SU-DHL-6 (cell line): ENCODE data around the gene VIPR2.
"Not testable (repeated sequence)": the region's sequence is repeated elsewhere in the genome, so short reads cannot be mapped to it uniquely, and the experiment has no call there.

Experiments
- H2AFZ ChIP-seq: fragments of 200-600 bp; sonication (generic); 2 replicates; pipeline ENCODE4 v1.6.1; 2014; ENCODE audit warnings: low read depth, mild to moderate bottlenecking, moderate library complexity, mixed read lengths, antibody characterized with exemption, low read length; ENCODE audit not compliant: severe bottlenecking
- H3F3A ChIP-seq: fragments of 200-600 bp; shearing (Covaris generic); 2 replicates; pipeline ENCODE4 v1.6.0; 2016; ENCODE audit warnings: antibody characterized with exemption, mild to moderate bottlenecking; ENCODE audit not compliant: insufficient read depth
- H3K27ac ChIP-seq: fragments of 200-600 bp; sonication (generic); 2 replicates; pipeline ENCODE4 v1.5.1; 2016; ENCODE audit warnings: low read depth, mild to moderate bottlenecking, low read length, moderate library complexity, mixed read lengths
- H3K27me3 ChIP-seq: fragments of 200-600 bp; sonication (generic), shearing (Covaris generic); 2 replicates; pipeline ENCODE4 v1.6.0; 2014; ENCODE audit warnings: mild to moderate bottlenecking, low read length
- H3K36me3 ChIP-seq: fragments of 200-600 bp; sonication (generic); 2 replicates; pipeline ENCODE4 v1.6.1; 2014; ENCODE audit warnings: mild to moderate bottlenecking, low read length, mixed read lengths
- H3K4me2 ChIP-seq: fragments of 300-600, 200-600 bp; shearing (Covaris generic), sonication (generic); 2 replicates; pipeline ENCODE4 v1.6.0; 2014; ENCODE audit warnings: low read length, low read depth, mild to moderate bottlenecking; ENCODE audit not compliant: poor library complexity, severe bottlenecking
- H3K4me3 ChIP-seq: fragments of 200-600 bp; sonication (generic); 2 replicates; pipeline ENCODE4 v1.5.1; 2014; ENCODE audit warnings: antibody characterized with exemption, low read length, mild to moderate bottlenecking, mixed read lengths; ENCODE audit not compliant: insufficient read depth, poor library complexity, severe bottlenecking
- H3K79me2 ChIP-seq: fragments of 200-600 bp; sonication (generic); 2 replicates; pipeline ENCODE4 v1.6.1; 2014; ENCODE audit warnings: mild to moderate bottlenecking, low read length, moderate library complexity; ENCODE audit not compliant: insufficient read depth
- H3K9ac ChIP-seq: fragments of 200-600 bp; sonication (generic); 2 replicates; pipeline ENCODE4 v1.7.0; 2014; ENCODE audit warnings: mild to moderate bottlenecking, low read length
- H3K9me2 ChIP-seq: fragments of 200-600 bp; sonication (generic); replicated peaks from 2 replicates; pipeline ENCODE4 v1.6.1; 2014; ENCODE audit warnings: low read length; ENCODE audit not compliant: insufficient read depth
- H3K9me3 ChIP-seq: fragments of 200-600 bp; sonication (generic); 2 replicates; pipeline ENCODE4 v1.6.1; 2014; ENCODE audit warnings: low read length, mixed read lengths; ENCODE audit not compliant: insufficient read depth
- H4K20me1 ChIP-seq: fragments of 200-600 bp; sonication (generic); 2 replicates; pipeline ENCODE4 v1.6.1; 2014; ENCODE audit warnings: low read depth, mild to moderate bottlenecking, antibody characterized with exemption, low read length, moderate library complexity, mixed read lengths
- CTCF ChIP-seq: fragments of 200-600 bp; sonication (generic); IDR thresholded peaks from one replicate; pipeline ENCODE4 v1.5.1; 2017; ENCODE audit warnings: antibody characterized with exemption, mild to moderate bottlenecking, low read length, moderate library complexity; ENCODE audit not compliant: insufficient read depth, poor library complexity, severe bottlenecking
- EZH2phosphoT487 ChIP-seq: fragments of 200-600 bp; sonication (generic), shearing (Covaris generic); conservative IDR thresholded peaks from 2 replicates; pipeline ENCODE4 v1.6.1; 2018; ENCODE audit warnings: mild to moderate bottlenecking, antibody characterized with exemption, low read length, moderate library complexity, mixed read lengths

VIPR2 gene

GRCh38 chr7:159177284-159177953 lies 32.8 kb upstream of the VIPR2 start:
- H3K36me3 ChIP-seq = no peaks in the 10 kb centered on the region
- H2AFZ ChIP-seq = no peak overlapping the region
- TF ChIP-seq CTCF (no peak), EZH2phosphoT487 (no peak)
- no peaks in the 10 kb centered on the region for H3K79me2 ChIP-seq
- H3F3A ChIP-seq = no peaks in the 10 kb centered on the region
- H3K27ac ChIP-seq = no peak overlapping the region
- H3K4me3 ChIP-seq = no peak overlapping the region
- H3K9ac ChIP-seq = no peak overlapping the region
- H3K27me3 ChIP-seq = no peaks in the 10 kb centered on the region
- no peak overlapping the region for H3K4me2 ChIP-seq
- no peaks in the 10 kb centered on the region for H4K20me1 ChIP-seq
- H3K9me3 ChIP-seq = no peaks in the 10 kb centered on the region
- no peaks in the 10 kb centered on the region for H3K9me2 ChIP-seq

- H3K27me3 ChIP-seq = no peaks in the 10 kb centered on the region
- no peak for TF ChIP-seq EZH2phosphoT487
- no peak for TF ChIP-seq CTCF
- H3K27ac ChIP-seq = no peak overlapping the region
- H3K4me2 ChIP-seq = no peak overlapping the region
- no peaks in the 10 kb centered on the region for H4K20me1 ChIP-seq
- no peaks in the 10 kb centered on the region for H3K36me3 ChIP-seq
- H3K9me2 ChIP-seq = no peaks in the 10 kb centered on the region
- H3K9me3 ChIP-seq = no peaks in the 10 kb centered on the region
- H3F3A ChIP-seq = no peaks in the 10 kb centered on the region
- H3K9ac ChIP-seq = no peak overlapping the region
- no peak overlapping the region for H2AFZ ChIP-seq
- no peak overlapping the region for H3K4me3 ChIP-seq
- H3K79me2 ChIP-seq = no peaks in the 10 kb centered on the region
These were observed 31.1 kb upstream of the VIPR2 start for GRCh38 chr7:159175792-159176191.

GRCh38 chr7:159175100-159175499 lies 30.4 kb upstream of the VIPR2 start:
- not testable (repeated sequence) for H3K4me2 ChIP-seq, H3K27ac ChIP-seq, H3K27me3 ChIP-seq, H3K9me2 ChIP-seq, H3K9ac ChIP-seq, H3K36me3 ChIP-seq, H4K20me1 ChIP-seq, H3K9me3 ChIP-seq, H3K4me3 ChIP-seq, H3F3A ChIP-seq, H2AFZ ChIP-seq, H3K79me2 ChIP-seq

- Histone ChIP-seq H3K9me2 (no peaks in the 10 kb centered on the region), H3K27me3 (no peaks in the 10 kb centered on the region), H2AFZ (no peak overlapping the region), H3K4me3 (no peak overlapping the region), H3F3A (no peaks in the 10 kb centered on the region), H3K36me3 (no peaks in the 10 kb centered on the region), H3K9me3 (no peaks in the 10 kb centered on the region), H3K79me2 (no peaks in the 10 kb centered on the region), H4K20me1 (no peaks in the 10 kb centered on the region), H3K27ac (no peak overlapping the region), H3K4me2 (no peak overlapping the region), H3K9ac (no peak overlapping the region)
- TF ChIP-seq EZH2phosphoT487 (no peak), CTCF (no peak)
These were observed 27.7 kb upstream of the VIPR2 start for GRCh38 chr7:159172400-159172799.
